H1 (cell line): ENCODE measurements around the gene SP5. TPM values are rescaled to one million over a fixed set of nuclear protein-coding genes. Genes with fewer than 3 reads are reported as not detected.

Experiments
- SP4 ChIP-seq: IDR thresholded peaks from 2 replicates; pipeline ENCODE4 v1.6.1; 2012; ENCODE audit warnings: low read length, inconsistent platforms
- SUZ12 ChIP-seq: fragments of 200-600 bp; sonication (generic); IDR thresholded peaks from 2 replicates; pipeline ENCODE4 v1.6.1; 2012; ENCODE audit warnings: mild to moderate bottlenecking, inconsistent platforms, low read length, moderate library complexity, mixed read lengths
- TAF1 ChIP-seq: IDR thresholded peaks from 2 replicates; pipeline ENCODE4 v1.6.1; 2011; ENCODE audit warnings: mild to moderate bottlenecking, low read depth, low read length
- polyA plus RNA-seq, 7 experiments: library from polyadenylated mRNA; depleted of rRNA in 3 of 7; stranded (reverse) in 5 of 7; unstranded in 2 of 7; fragments of >200 nt in 5 of 7; fragments of 200-250 nt in 2 of 7; gene quantifications; 1 replicate in 5 of 7; 2 replicates in 1 of 7; 4 replicates in 1 of 7; pipeline versions ENCODE4 v1.2.1 to v1.2.3, GENCODE V29; 2011 to 2013; ENCODE audit warnings: missing spikeins in 2 of 7, mixed read lengths in 2 of 7
- total RNA-seq: library from RNA; stranded (reverse); fragmentation: NEBNext Ultra II Directional; extraction: Animal tissue kit (Norgen Biotek cat#: 25700); gene quantifications from 2 replicates; pipeline ENCODE4 v1.2.1, GENCODE V29; 2021
- TF ChIP-seq, protein P1 (sequence below): IDR thresholded peaks from 2 replicates; pipeline ENCODE4 v1.6.1; 2012; ENCODE audit warnings: inconsistent platforms

Gene SP5
- total and polyA plus RNA-seq, 2 of the 8 experiments (the other 6 are each of a cell fraction or from before 2014, with no cell fraction given): 0.17 TPM; not detected in 1

DNA sequence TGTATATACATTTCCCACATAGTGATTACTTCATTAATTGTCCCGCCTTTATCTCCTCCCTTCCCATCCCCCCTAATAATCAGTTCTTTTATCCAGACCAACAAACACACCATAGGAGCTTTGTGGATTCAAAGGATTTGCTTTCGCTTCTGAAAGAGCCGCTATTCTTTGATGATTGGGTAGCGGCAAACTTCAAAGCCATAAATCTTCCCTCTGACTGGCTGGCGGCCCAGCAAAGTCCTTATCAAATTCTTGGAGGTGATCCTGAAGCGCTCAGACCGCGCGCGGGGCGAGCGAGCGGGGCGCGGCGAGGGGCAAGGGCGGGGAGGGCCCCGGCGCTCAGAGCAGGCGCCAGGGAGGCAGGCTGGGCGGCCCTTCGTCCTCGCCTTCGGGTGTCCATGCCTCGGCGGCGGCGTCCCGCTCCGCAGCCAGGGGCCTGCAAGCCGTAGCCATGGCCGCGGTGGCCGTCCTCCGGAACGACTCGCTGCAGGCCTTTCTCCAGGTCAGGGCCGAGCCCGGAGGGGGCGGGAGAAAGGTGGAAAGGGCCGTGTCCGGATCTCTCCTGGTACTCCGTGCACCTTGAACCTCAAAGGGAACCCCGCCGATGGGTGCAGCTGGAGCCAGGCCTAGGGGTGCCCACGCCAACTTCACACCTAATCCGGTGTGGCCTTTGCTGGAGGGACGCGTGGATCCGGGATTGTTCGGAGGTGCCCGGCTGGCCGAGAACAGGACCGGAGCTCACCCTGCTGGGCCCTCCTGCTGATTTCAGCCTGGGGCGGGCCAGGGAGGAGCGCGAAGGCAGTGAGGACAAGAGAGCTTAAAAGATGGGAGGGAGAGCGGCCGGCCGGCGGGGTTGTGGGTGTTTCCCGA is at the start of gene SP5 (continued):
- TF ChIP-seq, protein P1, sequence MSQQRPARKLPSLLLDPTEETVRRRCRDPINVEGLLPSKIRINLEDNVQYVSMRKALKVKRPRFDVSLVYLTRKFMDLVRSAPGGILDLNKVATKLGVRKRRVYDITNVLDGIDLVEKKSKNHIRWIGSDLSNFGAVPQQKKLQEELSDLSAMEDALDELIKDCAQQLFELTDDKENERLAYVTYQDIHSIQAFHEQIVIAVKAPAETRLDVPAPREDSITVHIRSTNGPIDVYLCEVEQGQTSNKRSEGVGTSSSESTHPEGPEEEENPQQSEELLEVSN: peak; percentile 61
- TF ChIP-seq TAF1 (no peak), SUZ12 (peak; percentile 46), SP4 (peak; percentile 18; the same call in 1 of the 2 replicates)
